Esophagus mucosa (tissue), 1 donor: ENCODE results near the gene RS1. TPM values are rescaled to one million over a fixed set of nuclear protein-coding genes. Genes with fewer than 3 reads are reported as not detected.

Source experiments
- ATAC-seq: fragments of 200-7000 bp; cut with Tn5 transposase; one replicate; pipeline ENCODE4 v1.9.1; 2020
- total RNA-seq: library from RNA; stranded (reverse); gene quantifications from one replicate; pipeline ENCODE4 v1.2.4, GENCODE V29; 2023
- donor health status: DM: yes; HTN: yes; CAD: no.

RS1 gene
- not detected for total RNA-seq

DNA sequence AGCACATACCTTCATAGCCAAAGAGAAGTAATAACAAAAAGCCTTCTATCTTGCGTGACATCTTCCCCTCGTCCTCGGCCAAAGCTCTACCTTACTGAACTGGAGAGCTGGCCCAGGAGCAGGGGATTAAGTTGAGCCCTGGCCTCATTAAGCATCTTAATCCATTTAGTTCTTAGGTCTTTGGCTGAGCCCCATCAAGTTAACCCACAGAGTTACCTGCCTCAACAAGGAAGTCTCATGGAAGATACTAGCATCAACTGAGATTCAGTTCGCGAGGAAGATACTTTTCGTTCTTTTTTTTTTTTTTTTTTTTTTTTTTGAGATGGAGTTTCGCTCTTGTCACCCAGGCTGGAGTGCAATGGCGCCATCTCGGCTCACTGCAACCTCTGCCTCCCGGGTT lies at the start of gene RS1:
RS1 (minus strand) TSS at position 101 of the 400 bp plus-strand sequence; CDS start at position 61, 40 bp downstream.
- no peak for ATAC-seq

DNA sequence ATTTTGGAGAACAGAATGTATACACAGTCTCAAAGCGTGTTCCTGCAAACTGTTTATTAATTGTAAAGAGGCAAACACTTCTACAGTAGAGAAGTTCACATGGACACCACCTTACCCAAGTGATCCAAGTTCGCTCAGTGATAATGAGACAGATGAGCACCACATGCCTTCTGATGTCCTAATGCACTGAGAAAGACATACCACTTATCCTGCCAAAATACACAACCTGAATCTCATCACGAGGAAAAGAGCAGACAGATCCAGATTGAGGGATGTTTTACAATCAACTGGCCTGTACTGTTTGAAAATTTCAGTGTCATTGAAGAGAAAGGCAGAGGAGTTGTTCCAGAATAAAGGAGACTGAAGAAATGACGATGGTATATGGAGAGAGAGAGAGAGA lies 47.9 kb upstream of the RS1 start:
- no peak for ATAC-seq

DNA sequence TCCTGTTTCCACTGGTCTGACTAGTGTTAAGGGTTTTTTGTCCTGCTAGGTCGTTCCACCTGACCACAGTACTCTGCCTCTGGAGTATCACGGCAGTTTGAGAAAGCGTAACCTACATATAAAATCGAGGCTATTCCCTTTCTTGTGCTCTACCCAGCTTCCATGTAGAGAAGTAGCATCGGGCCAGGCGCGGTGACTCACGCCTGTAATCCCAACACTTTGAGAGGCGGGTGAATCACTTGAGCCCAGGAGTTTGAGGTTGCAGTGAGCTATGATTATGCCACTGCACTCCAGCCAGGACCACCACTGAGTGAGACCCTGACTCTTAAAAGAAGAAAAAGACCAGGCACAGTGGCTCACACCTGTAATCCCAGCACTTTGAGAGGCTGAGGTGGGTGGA lies 43.0 kb upstream of the RS1 start:
- ATAC-seq: peak; percentile 62

DNA sequence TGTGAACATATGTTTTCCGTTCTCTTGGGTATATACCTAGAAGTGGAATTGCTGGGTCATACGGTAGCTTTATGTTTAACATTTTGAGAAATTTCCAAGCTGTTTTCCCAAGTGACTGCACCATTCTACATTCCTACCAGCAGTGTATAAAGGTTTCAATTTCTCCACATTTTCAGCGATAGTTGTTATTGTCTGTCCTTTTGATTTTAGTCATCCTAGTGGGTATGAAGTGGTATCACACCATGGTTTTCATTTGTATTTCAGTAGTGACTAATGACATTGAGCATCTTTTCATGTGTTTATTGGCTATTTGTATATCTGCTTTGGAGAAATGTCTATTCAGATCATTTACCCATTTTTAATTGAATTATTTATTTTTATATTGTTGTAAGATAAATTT lies 37.9 kb upstream of the RS1 start:
- no peak for ATAC-seq

DNA sequence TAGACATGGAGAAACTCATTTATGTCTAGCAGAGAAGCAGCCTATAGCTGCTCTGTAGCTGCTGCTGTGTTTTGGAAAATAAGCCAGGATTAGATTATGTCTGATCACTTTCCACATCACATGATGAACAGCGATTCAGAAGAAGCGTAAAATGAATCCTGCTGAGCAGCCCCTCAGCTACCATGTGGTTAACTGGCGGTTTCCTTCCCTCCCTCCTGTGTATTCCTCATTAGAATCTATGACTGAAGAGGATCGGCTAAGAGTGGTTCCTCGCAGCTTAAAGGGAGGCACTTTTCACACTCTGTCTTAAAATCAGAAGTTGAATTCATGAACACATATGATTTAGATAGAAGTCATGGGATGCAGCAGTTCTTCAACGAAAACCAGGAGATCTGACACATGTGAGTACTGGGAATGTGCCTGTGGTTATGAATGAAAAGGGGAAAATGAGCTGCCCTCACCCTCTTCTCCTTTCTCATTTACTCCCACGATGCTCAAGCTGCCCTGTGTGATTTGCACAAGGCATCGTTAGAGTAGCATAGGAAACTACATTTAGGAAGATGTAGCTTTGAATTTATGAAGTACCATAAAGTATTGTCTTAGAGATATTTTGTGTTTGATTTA lies 35.6 kb upstream of the RS1 start, which contains the start of gene PPEF1:
PPEF1 (plus strand) TSS at position 220 of the 624 bp plus-strand sequence; CDS start at position 356, 136 bp downstream.
- no peak for ATAC-seq

DNA sequence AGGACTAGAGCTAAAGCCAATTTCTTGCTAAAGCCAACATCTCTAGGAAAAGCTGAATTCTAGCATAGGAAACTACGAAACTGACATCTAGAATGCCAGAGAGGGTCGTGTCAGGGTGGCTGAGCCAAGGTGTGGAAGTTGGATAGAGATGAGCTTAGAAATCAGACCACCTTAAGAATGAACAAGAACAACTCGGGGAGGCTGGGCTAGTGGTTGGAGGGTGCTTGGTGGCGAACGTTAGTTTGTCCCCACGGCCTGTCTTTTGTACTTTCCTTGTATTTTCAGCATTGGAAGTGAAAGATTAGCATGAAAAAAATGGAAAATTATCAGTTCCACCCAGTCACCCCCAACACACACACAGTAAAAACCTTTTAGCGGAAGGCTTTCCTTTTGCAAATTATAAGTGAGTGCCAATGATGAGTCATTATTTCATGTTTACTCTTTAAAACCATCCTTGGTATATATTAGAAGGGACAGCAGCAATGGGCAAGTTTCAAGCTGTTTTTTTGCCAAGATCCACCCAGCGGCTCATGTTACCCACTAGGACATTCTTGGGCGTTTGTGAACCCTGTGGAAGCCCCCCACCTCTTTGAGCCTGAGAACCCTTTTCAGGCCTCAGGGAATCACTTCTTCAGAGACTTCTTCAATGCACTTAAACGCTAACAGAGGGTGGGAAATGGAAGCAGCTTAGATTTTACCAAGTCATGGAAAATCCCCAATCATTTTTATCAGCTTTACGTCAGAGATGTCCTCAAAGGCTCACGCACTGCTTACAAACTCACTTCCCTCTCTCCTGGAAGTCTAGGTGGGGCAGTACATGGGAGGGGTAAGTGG lies 30.7 kb upstream of the RS1 start:
- ATAC-seq: no peak

DNA sequence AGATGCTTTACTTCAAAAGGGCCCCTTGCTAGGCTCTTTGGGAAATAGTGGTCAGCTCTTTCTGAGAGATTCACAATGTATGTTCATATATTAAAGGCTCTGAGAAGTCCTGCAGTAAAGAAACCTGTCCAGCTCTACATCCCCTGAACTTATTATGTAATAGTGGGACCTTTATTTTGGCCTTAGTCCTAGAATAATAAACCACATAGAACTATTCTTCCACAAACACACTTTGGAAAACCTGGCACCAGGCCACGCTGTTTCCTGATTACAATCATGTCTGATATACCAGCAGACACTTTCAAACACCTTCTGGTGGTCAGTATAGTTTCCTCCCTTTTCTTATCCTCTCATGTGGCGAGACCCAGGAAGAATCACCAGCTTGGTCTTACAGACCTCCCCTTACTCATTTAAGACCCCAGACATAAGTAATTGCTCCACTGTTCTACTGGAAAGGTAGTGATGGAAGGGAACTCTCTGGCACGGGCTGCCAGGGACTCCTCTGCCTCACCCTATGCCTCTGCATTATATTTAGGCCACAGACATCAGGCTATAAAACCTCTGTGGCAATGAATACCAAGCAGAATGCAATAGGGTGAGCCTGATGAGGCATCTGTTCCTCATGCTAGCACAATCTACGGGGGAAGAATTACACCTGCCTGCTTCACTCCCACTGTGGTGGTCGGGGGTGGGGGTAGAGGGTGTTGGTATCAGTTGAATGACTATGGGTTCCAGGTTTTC lies 29.9 kb upstream of the RS1 start:
- ATAC-seq: no peak

DNA sequence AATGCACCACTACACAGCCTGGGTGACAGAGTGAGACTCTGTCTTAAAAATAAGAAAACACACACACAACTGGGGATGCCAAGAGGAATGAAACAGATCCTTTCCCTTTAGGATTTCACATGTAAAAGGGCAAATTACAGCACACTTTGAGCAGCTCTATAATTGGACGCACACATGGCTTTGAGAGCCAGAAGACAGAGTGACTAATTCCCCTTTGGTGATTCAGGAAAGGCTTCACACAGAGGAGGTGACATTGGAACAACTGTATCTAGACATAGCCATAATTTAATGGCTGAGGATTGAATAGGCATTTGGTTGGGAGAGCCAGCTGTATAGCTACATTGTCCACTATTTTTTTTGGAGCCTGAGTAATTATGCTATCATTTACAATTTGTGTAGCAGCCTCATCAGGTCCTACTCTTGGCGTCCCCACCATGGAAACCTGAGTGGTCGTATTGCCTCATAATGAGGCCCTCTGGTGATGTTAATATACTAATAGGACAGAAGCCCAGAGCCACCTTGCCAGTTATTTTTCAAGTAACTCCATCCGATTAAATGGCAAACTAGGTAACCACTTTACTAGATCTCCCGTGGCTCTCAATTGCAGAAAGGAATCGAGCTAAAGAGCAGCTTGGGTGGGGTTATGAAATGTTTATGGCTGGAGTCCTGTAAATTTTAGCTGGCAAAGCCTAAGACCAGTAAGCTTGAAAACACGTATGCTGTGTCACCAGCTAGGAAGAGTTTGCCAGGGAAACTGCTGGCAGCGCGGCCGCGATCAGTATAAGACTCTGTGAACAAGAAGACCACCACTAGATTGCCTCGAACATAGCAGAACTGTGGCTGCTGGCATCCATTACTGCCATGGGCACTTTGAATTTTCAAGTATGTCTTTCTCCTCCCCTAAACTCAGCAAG lies 27.1 kb upstream of the RS1 start:
- ATAC-seq: no peak

DNA sequence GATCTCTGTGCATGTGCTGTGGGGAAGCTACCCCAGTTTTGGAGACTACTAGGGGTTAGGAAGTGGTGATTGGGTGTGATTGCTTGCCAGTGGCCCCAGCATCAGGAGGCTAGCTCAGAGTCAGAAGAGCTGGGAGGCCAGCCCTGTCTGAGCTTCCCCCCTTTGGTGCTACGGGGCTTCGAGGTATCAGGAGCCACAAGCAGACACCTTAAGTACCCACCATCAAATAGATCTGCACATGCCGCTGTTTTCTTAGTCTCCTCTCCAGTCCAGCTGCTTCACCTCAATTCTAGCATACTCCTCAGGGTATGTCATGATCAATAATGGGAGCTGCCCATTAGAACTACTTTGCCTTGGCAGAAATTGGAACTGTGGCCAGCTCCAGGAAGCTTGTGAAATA lies 24.7 kb upstream of the RS1 start:
- no peak for ATAC-seq

DNA sequence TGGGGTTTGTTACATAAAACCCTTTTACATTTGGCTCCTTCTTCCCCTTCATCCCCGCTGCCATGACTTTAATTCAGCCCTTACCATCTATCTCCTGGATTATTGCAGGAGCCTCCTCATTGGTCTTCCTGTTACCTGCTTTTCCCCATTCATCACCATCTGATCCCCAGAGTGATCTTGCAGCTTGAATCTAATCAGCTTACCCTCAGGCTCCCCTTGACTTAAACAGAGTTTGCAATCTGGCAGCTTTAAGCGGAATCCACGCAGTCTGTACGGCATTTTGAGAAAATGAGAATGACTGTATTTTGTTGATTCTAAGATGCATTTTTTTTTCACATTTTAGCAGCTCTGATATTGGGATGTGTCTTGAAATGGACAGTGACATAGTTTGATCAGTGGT lies 20.6 kb upstream of the RS1 start:
- ATAC-seq: no peak

DNA sequence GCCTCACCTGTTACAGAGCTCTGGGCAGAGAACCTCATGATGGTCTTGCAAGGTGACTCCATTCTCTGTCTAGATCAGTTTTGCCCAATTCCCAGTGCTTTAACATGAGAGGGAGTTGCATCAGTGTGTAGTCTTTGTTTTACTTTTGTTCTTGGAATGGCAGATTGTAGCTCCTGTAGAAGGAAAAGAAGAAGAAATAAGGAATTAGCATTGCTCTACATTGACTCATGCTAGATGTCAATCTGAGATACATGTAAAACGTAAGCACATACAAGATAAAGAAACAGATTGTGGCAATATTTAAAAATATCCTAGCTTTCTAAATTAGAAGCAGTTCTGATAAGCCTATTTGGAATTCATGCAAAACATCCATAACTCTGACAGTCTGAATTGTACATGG lies 19.5 kb upstream of the RS1 start:
- no peak for ATAC-seq

DNA sequence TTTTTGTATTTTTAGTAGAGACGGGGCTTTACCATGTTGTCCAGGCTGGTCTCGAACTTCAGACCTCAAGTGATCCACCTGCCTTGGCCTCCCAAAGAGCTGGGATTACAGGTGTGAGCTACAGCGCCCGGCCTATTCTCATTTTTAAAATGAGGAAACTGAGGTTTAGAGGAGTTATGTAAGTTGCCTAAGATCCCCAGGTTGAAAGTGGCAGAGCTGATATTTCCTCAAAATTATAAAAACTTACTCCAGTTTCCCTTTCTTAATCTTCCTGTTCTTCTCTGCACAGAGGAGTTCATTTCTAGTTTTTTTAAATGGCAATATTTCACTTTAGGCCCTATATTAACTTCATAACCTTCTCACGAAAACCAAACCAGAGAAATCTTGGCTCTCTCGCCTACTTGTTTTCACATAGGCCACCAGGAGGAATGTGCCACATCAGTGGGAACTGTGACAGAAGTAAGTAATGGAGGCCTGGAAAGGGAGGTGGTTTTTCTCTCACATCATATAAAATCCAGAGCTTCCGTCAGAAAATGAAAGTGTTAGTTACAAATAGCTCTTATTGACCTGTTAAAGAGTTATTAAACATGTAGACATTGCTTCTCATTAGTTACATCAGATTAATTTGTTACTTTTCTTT lies 16.1 kb upstream of the RS1 start:
- ATAC-seq: no peak

DNA sequence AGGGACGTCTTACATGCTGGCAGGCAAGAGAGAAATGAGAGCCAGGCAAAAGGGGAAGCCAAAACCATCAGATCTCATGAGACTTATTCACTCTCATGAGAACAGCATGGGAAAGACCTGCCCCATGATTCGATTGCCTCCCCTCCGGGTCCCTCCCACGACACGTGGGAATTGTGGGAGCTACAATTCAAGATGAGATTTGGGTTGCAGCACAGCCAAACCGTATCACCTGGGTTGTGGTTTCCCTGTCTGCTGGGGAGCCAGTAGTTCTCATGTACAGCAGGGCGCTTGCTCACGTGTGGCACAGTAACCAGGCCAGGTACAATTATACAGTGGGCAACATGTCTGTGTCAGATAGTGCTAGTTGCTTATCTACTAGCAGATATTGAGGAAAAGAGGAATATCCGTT lies 11.1 kb upstream of the RS1 start:
- no peak for ATAC-seq

DNA sequence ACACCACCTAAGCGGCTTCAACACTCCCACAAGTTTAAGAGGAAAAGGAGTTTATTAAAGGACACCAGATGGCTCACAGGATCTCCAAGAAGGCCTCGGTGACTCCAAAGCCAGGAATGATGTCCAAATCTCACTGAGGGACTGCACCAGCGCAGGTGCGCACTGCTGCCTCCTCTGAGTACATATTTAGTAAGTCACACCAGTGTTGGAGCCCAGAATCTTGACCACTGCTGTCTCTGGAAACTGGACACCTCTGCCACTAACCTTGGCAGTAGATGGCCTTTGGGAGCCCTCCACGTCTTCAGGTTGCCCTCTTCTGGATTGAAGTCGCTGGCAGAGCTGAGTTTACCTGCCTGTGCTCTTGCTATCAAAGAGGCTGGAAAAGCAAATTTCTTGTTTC lies 10.1 kb upstream of the RS1 start:
- no peak for ATAC-seq

DNA sequence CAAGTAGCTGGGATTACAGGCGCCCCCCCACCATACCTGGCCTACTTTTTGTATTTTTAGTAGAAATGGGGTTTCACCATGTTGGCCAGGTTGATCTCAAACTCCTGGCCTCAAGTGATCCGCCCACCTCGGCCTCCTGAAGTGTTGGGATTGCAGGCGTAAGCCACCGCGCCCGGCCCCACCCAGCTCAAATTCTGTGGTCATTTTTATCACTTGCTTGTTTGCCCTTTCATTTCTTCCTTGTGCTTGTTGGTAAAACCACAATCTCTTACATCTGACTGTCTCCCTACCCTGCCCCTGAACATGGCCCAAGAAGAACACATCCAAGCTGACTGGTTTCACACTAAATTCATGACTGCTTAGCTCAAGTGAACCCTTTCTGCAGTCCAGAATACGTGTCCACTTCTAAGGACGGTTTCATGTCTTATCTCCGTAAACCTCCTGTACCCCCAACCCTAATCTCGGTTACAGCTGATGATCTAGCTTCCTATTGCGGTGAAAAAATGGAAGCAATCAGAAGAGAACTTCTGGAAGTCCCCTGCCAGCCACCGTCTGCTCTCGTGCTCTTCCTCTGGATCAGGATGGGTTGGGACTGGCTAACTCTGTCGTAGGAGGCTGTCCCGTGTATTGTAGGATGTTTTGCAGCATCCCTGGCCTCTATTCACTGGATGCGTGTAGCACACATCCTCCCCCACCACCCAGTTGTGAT lies 5.4 kb upstream of the RS1 start:
- ATAC-seq: no peak

DNA sequence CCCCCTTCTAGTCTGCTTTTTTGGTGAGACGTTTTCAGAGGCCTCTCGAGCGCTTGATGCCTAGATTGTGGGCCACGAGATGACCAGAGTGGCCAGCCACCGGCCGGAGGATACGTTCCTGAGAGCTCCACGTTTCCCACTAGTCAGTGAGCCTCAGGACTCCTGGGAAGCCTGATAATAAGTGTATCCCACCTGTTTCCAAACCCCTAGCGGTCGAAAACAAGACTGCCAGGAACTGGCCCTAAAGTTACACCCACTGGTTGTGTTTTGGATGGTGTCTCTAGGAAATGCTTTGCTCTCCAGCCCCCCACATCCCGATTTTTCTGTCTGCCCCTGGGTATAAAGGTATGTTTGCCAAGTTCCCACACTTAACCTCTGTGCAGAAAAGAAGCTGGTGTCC lies 4.6 kb upstream of the RS1 start:
- no peak for ATAC-seq

DNA sequence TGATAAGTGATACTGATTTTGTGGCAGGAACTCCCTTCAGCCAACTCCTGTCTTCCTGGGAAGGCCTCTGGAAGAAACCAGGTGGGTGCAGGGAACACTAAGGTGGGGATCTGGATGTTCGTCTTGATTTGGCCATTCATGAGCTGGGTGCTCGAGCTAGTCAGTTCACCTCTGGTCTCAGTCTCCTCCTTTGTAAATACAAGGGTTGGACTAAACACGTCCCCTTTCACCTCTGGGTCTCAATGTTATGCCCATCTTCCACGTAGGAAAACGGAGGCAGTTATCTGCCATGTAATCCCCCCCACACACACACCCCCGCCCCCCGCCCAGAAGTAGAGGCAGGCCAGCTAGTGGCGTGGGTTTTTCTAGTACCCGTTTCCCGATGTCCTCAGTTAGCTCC lies 4.1 kb upstream of the RS1 start:
- no peak for ATAC-seq

DNA sequence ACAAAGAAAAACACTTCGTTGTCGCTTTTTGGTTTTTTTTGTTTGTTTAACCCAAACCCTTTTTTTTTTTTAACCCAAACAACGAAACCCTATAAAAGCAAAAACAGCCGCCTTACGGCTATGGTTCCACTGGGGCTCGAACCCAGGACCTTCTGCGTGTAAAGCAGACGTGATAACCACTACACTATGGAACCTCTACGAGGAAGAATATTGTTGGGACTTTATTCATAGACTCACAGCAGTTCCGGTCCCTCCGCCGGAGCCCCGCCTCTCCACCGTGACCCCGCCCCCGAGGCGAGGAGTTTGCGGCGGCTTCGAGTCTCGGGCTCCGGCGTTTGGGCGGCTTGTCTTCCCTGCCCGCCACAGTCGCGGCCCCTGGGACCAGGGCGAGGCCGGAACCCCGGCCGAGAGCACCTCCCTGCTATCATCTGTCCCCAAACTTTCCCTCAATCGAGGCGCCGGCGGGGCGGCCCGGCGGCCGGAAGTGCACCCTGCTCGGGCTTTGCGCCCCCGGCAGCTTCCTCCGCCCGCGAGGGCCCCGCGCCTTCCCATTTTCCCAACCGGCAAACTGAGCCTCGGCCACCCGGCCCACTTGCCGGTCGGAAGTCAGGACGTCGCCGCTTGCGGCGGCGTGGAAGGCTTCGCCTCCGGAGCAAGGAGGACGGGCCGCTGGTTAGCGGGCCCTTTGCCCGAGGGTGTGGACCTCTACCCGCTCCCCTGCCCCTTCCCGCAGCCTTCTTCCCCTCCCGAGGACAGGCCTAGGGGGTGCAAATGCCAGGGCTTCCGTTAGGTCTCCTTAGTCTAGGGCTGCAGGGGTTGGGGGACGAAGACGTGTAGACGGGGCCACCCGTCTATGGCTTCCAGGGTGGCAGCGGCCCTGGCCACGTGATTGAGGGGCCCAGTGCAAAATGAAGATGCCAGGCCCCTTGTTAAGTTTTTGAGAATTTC lies 3.2 kb upstream of the RS1 start:
- peak; percentile 95 for ATAC-seq

DNA sequence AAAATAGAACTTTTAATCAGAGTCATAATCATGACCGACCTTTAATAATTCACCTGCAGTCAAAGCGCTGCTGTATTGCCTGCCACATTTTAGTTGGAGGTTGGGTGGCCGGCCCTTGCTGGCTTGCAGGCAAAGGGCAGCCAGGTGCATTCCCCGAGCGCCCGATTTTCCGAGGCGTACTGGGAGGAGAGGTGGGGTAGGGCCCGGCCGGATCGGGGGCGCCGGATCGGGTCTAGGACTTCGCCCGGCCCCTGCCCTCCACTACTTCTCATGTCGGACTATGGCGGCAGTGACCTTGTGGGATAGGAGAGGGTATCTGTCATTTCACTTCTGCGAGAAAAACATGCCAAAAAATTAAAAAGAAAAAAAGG lies 2.5 kb upstream of the RS1 start:
- peak; percentile 36 for ATAC-seq
